ENCODE results near the gene TEAD4.

DNA sequence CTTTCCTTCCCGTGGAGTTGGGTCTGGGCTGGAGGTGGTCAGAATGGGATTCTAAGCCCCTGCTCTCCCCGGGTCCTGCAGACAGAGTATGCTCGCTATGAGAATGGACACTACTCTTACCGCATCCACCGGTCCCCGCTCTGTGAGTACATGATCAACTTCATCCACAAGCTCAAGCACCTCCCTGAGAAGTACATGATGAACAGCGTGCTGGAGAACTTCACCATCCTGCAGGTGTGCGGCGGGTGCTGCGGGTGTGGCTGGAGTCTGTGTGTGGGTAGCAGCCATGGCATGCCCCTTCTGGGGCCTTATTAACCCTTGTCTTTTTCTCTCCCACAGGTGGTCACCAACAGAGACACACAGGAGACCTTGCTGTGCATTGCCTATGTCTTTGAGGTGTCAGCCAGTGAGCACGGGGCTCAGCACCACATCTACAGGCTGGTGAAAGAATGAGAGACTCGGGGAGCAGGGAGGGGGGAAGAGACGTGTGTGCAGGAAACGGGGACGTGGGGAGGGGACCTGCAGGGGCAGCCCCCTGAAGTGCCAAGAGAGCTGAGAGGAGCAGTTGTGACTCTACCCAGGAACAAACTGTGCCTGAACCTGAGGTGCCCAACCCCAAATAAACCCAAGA is 80.9 kb downstream of the TEAD4 start:
- TF ChIP-seq, protein P1, sequence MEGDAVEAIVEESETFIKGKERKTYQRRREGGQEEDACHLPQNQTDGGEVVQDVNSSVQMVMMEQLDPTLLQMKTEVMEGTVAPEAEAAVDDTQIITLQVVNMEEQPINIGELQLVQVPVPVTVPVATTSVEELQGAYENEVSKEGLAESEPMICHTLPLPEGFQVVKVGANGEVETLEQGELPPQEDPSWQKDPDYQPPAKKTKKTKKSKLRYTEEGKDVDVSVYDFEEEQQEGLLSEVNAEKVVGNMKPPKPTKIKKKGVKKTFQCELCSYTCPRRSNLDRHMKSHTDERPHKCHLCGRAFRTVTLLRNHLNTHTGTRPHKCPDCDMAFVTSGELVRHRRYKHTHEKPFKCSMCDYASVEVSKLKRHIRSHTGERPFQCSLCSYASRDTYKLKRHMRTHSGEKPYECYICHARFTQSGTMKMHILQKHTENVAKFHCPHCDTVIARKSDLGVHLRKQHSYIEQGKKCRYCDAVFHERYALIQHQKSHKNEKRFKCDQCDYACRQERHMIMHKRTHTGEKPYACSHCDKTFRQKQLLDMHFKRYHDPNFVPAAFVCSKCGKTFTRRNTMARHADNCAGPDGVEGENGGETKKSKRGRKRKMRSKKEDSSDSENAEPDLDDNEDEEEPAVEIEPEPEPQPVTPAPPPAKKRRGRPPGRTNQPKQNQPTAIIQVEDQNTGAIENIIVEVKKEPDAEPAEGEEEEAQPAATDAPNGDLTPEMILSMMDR (conservative IDR thresholded peaks at IDR 0.05; ENCODE audit: low read length), result no peak
- no peak for TF ChIP-seq EZH2phosphoT487 (IDR thresholded peaks at IDR 0.05; ENCODE audit: borderline replicate concordance, low read depth, low read length)

Data from OCI-LY7 (cell line).